Measurements from ENCODE around the gene TUBB8B.
"Not testable (repeated sequence)": the region's sequence is repeated elsewhere in the genome, so short reads cannot be mapped to it uniquely, and the experiment has no call there.

DNA sequence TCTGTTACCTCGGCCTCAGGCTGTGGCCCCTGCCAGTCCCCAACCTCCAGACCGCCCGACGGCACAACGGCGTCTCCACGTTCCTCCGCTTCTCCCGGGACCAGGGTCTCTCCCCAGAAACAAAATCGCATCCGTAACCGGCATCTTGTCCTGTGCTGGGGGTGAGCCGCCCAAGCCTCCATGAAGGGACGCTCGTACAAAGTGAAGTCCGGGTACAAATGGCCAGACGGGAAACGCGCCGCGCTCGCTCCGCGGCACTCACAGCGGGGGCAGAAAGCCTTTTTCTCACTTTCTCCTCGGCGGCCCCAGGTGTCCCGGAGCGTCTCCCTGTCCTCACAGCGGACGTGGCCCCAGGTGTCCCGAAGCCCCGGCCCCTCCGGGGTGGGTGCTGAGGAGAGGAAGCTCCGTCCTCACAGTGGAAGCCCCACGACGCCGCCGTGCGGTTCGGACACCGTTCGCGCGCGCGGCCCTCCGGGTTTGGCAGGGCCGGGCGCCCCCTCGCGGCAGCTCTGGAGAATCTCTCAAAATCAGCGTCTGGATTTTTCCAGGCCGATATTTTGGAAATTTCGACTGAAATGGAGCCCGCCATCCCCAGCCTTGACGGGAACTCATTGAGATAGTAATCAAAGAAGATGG, 26.2 kb upstream of the TUBB8B start:
- TF ChIP-seq, protein P1, sequence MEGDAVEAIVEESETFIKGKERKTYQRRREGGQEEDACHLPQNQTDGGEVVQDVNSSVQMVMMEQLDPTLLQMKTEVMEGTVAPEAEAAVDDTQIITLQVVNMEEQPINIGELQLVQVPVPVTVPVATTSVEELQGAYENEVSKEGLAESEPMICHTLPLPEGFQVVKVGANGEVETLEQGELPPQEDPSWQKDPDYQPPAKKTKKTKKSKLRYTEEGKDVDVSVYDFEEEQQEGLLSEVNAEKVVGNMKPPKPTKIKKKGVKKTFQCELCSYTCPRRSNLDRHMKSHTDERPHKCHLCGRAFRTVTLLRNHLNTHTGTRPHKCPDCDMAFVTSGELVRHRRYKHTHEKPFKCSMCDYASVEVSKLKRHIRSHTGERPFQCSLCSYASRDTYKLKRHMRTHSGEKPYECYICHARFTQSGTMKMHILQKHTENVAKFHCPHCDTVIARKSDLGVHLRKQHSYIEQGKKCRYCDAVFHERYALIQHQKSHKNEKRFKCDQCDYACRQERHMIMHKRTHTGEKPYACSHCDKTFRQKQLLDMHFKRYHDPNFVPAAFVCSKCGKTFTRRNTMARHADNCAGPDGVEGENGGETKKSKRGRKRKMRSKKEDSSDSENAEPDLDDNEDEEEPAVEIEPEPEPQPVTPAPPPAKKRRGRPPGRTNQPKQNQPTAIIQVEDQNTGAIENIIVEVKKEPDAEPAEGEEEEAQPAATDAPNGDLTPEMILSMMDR (IDR thresholded peaks at IDR 0.05; ENCODE audit: low read depth, low read length, poor library complexity, severe bottlenecking), result not testable (repeated sequence)
- TF ChIP-seq EZH2phosphoT487 (IDR thresholded peaks at IDR 0.05; ENCODE audit: borderline replicate concordance, low read length), result not testable (repeated sequence)
